ENCODE results near the gene TBC1D22A. TPM values are rescaled to one million over a fixed set of nuclear protein-coding genes. Genes with fewer than 3 reads are reported as not detected.

Gene TBC1D22A
- total RNA-seq, 1 donor from 2014 or later: 87.8 TPM

DNA sequence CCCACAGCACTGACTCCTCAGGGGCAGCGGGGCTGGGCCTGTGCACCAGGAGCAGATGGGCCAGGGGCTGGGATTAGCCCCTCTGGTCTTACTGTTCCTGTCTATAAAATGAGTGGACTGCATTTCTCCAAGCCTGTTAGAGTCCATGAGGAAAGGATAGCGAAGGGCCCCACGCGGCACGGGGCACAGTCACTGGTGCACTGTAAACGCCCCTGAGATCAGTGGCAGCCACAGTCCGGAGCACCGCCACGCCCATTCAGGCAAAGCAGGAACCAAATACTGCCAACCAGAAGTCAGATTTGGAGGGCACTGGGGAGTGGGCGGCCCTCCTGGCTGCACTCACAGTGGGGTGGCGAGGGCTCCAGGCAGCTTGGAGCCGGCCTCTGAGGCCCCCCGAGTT lies 387.5 kb downstream of the TBC1D22A start:
- H3K9me3 ChIP-seq: no peaks in the 10 kb centered on the region
- no peak for DNase-seq (ENCODE audit: low spot score in 2 of 2)
- no peak overlapping the region for H3K4me3 ChIP-seq
- TF ChIP-seq, protein P1, sequence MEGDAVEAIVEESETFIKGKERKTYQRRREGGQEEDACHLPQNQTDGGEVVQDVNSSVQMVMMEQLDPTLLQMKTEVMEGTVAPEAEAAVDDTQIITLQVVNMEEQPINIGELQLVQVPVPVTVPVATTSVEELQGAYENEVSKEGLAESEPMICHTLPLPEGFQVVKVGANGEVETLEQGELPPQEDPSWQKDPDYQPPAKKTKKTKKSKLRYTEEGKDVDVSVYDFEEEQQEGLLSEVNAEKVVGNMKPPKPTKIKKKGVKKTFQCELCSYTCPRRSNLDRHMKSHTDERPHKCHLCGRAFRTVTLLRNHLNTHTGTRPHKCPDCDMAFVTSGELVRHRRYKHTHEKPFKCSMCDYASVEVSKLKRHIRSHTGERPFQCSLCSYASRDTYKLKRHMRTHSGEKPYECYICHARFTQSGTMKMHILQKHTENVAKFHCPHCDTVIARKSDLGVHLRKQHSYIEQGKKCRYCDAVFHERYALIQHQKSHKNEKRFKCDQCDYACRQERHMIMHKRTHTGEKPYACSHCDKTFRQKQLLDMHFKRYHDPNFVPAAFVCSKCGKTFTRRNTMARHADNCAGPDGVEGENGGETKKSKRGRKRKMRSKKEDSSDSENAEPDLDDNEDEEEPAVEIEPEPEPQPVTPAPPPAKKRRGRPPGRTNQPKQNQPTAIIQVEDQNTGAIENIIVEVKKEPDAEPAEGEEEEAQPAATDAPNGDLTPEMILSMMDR (IDR thresholded peaks at IDR 0.05): no peak
- no peak overlapping the region for H3K27ac ChIP-seq
- intact Hi-C loops (cut with DNase I): no loop called here
- H3K27me3 ChIP-seq: no peaks in the 10 kb centered on the region
- peaks cover 0 to 6% of the 10 kb centered on the region in 2 donors for H3K4me1 ChIP-seq
- H3K36me3 ChIP-seq: no peaks in the 10 kb centered on the region

DNA sequence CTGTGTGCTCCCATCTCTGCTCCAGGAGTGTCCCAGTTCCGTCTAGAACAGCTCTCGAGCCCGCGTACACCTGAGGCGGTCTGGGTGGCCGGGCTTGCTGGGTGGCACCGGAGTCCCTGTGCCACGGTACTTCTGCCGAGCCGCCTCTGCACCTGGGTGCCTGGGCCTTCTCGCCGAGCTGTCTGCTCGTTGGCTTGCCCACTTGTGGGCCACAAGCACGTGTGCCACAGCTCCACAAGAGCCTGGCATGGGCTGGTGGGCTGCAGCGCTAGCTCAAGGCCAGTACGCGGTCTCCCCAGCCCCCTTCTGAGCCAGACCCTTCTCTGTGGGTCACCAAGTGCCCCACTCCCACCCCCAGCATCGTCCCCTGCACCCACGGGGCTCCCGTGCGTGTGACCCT lies 388.0 kb downstream of the TBC1D22A start:
- TF ChIP-seq, protein P1 (IDR thresholded peaks at IDR 0.05): no peak
- intact Hi-C loops (cut with DNase I): no loop called here

DNA sequence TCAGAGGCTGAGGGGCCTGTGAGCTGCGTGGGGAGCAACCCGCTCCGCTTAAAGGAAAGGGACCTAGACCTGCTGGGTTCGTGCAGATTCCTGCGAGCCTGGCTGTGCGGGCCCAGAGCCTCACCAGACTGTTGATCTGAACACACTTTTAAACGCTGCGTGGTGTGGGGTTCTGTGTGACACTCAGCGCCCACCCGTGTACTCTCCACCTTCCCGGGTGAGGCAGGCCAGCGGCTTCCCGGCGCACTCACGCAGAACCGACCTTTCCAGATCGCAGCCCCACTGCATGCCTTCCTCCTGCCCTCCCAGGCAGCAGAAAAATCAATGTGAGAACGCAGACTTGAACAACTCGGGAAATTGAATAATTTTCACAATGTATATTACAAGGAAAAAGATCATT lies 388.6 kb downstream of the TBC1D22A start:
- no peaks in the 10 kb centered on the region for H3K36me3 ChIP-seq
- H3K4me3 ChIP-seq: no peak overlapping the region
- intact Hi-C loops (cut with DNase I): no loop called here
- H3K4me1 ChIP-seq: peaks cover 0 to 6% of the 10 kb centered on the region in 2 donors
- no peaks in the 10 kb centered on the region for H3K9me3 ChIP-seq
- TF ChIP-seq, protein P1 (IDR thresholded peaks at IDR 0.05): no peak
- DNase-seq (ENCODE audit: low spot score in 2 of 2): no peak
- no peaks in the 10 kb centered on the region for H3K27me3 ChIP-seq
- H3K27ac ChIP-seq: no peak overlapping the region

More for the DNA sequence above, 388.0 kb downstream of the TBC1D22A start:
- Histone ChIP-seq H3K36me3 (no peaks in the 10 kb centered on the region), H3K27me3 (no peaks in the 10 kb centered on the region), H3K27ac (no peak overlapping the region), H3K4me1 (peaks cover 0 to 6% of the 10 kb centered on the region in 2 donors), H3K4me3 (no peak overlapping the region), H3K9me3 (no peaks in the 10 kb centered on the region)
- DNase-seq (ENCODE audit: low spot score in 2 of 2): no peak

DNA sequence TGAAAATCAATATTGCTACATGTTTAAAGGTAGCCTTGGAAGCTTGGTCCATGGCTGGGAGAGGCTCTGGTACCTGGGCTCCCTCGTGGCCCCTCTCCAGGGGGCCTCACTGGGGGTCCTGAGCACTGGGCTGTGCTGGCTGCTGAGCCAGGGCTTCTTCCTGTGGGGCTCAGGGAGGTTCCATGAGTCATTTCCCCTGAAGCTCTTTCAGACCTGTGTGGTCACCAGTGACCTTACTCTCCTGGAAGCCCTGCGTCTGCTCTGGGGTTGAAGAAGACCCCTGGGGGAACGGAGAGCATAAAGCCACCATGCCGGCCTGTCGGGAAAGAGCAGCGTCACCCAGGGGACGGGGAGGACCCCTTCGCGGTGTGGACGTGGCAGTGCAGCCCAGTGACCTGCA lies 389.0 kb downstream of the TBC1D22A start:
- intact Hi-C loops (cut with DNase I): no loop called here

DNA sequence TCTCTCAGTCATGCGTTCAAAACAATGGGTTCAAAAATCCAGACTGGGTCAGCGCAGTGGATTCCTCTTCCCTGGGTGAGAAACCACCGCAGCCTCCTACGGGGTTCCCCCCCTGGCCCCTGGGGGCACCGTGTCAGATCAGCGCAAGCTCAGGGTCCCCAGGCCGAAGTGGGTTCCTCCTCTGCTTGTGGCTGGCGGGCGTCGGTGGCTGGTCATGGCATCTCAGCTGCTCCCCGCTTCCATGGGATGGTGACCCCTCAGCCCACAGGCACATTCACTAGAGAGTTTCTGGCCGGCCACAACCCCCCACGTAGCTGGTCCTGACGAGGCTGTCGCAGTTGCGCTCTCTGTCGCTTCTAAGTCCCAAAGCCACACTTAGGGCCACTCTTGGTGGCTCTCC lies 389.8 kb downstream of the TBC1D22A start:
- intact Hi-C loops (cut with DNase I): no loop called here
- H3K9me3 ChIP-seq: no peaks in the 10 kb centered on the region
- TF ChIP-seq, protein P1 (IDR thresholded peaks at IDR 0.05): no peak
- H3K4me3 ChIP-seq: no peak overlapping the region
- peaks cover 0 to 6% of the 10 kb centered on the region in 2 donors for H3K4me1 ChIP-seq
- DNase-seq (ENCODE audit: low spot score in 2 of 2): no peak
- H3K27ac ChIP-seq: no peak overlapping the region
- H3K27me3 ChIP-seq: no peaks in the 10 kb centered on the region
- H3K36me3 ChIP-seq: no peaks in the 10 kb centered on the region

More for the DNA sequence above, 389.0 kb downstream of the TBC1D22A start:
- Histone ChIP-seq H3K9me3 (no peaks in the 10 kb centered on the region), H3K36me3 (no peaks in the 10 kb centered on the region), H3K4me1 (peaks cover 0 to 6% of the 10 kb centered on the region in 2 donors), H3K4me3 (no peak overlapping the region), H3K27me3 (no peaks in the 10 kb centered on the region), H3K27ac (no peak overlapping the region)
- DNase-seq (ENCODE audit: low spot score in 2 of 2): no peak
- TF ChIP-seq, protein P1 (IDR thresholded peaks at IDR 0.05): no peak

DNA sequence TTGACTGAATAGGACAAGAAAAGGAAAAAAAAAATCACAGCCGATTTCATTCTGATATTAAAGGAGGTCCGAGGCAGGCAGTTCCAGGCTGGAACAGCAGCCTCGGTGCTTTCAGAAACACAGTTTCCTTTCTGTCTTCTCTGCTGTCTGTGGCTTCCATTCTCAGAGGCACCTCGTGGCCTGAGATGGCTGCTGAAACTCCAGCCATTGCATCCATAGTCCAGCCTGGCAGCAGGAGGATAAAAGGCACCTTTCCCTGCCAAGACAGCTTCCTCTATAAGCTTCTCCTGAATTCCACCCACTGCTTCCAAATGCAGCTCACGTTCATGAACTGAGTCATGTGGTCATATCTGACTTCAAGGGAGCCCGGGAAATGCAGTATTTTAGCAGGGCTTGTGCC lies 390.5 kb downstream of the TBC1D22A start:
- no peaks in the 10 kb centered on the region for H3K36me3 ChIP-seq
- TF ChIP-seq, protein P1 (IDR thresholded peaks at IDR 0.05): no peak
- H3K9me3 ChIP-seq: no peaks in the 10 kb centered on the region
- no peaks in the 10 kb centered on the region for H3K27me3 ChIP-seq
- no peak overlapping the region for H3K27ac ChIP-seq
- intact Hi-C loops (cut with DNase I): no loop called here
- DNase-seq (ENCODE audit: low spot score in 2 of 2): no peak
- H3K4me1 ChIP-seq: peaks cover 0 to 6% of the 10 kb centered on the region in 2 donors
- H3K4me3 ChIP-seq: no peak overlapping the region

Data from ascending aorta (tissue), 2 donors.